Dermis blood vessel endothelial cell (primary cell): ENCODE data around the gene HBS1L. TPM values are rescaled to one million over a fixed set of nuclear protein-coding genes. Genes with fewer than 3 reads are reported as not detected.
A peak's percentile ranks its signal among the peaks of the same experiment; 100 is the strongest.

Experiments used
- DNase-seq: peaks from one replicate; pipeline ENCODE4 v3.0.0; 2010
- total RNA-seq: library from RNA; depleted of rRNA; stranded (reverse); fragments of >200 nt; gene quantifications from 2 replicates; pipeline ENCODE4 v1.2.3, GENCODE V29; 2014

HBS1L gene
- total RNA-seq, 1 donor from 2014 or later, result 106 TPM

DNA sequence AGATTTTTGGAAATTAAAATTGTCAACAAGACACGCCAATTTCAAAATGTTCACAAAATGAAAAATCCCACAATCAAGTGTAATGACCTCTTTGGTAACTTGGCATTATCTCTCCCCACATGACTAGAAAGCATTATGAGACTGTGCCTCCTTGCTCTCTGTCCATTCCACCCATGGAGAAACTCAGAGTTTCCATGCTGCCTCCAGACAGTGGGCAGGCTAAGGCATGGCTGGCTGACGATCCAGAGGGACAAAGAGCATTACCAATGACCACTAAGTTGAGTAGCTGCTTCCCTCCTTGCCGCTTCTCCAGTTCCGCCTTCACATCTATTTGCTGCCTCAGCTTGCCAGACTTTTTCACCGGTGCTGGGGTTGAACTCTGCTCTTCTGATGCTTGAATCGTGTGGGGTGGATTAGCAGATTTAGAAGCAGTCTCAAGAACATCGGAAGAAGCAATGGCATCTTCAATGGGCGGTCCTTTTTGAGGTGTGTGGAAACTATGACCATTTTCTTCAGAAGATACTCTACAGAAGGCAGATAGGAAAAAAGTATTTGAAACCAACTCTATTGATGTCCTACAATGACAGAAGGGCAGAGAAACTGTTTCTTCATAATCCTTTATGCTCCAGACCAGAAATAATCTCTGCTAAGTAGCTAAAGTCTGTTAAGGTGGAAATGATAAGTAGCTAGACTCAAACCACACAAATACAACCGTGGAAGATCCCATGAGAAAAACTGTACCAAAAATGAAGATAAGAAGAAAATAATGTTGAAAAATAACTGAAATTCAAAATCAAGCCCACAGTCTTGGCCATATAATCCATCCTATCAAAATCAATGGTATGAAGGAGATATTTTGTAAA, 57.3 kb downstream of the HBS1L start:
- no peak for DNase-seq

DNA sequence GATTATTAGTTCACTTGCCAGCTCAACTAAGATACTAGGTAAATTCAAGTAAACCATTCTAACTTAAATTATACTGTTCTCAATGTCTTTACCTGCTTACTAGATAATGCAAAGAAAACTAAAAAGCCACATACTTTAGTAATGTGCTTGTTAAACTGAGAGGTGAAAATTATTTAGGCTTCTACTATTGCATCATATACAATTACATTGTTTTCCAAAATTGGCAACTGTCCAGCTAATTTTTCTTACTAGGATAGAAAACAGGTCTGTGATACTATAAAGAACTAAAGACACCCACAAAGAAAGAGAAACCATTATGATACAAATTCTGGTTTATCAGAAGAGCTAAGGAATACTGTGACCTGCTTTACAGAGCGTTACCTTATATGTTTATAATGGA, 59.1 kb downstream of the HBS1L start:
- peak; percentile 60 for DNase-seq

DNA sequence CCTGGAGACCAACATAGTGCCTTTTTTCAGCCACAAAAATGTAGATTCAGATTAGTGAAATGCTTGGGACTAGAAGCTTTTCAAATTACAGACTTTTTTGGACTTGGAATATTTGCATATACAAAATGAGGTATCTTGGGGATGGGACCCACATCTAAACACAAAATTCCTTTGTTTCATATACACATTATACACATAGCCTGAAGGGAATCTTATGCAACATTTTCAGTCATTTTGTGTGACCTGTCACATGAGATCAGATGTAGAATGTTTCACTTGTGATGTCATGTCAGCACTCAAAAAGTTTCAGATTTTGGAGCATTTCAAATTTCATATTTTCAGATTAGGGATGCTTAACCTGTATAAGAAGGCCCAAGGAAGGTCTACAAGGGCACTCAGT, 60.2 kb downstream of the HBS1L start:
- no peak for DNase-seq

DNA sequence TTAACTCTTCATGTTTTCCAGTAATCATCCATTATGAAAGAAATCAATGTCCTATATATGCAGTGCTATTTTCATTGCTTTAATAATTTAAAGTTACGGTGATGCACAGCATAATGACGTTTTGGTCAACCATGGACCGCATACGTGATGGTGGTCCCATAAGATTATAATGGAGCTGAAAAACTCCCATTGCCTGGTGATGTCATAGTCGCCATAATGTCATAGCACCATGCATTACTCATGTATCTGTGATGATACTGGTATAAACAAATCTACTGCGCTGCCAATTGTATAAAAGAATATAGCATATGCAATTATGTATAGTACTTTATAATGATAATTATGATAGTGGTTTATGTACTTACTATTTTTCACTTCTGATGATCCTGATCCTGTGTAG, 62.5 kb downstream of the HBS1L start:
- no peak for DNase-seq

DNA sequence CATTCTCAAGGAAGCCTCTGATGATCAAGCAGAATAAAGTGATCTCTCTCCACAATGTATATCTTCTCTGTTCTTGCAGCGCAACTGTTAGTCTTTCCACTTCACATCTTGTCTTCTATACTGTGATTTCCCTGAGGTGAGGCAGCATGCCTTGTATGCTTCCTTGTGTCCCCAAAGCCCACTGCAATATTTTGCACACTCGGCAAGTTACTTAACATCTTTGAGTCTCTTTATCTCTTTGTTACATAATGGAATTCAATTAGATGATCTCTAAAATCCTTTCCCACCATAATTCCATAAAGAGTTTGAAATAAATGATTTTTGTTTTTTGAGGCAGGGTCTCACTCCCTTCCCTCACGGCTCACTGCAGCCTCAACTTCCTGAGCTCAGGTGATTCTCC, 64.4 kb downstream of the HBS1L start:
- DNase-seq, result no peak

DNA sequence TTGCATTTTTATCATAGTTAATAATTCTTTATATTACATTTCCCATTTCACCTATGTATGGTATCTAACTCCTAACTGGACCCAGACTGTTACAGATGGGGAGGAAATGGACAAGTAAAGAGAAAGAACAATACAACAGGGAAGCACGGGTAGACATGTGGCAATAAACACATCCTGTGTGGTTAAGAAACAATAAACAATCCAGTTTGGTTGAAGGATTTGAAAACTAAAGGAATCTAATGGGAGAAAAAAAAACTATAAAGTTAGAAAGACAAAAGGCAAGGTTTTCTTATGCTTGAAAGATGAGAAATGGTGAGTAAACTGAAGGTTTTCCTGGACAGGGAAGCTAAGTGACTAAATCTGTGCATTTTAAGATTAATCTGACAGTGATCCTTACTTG, 69.8 kb downstream of the HBS1L start:
- DNase-seq, result peak; percentile 64

DNA sequence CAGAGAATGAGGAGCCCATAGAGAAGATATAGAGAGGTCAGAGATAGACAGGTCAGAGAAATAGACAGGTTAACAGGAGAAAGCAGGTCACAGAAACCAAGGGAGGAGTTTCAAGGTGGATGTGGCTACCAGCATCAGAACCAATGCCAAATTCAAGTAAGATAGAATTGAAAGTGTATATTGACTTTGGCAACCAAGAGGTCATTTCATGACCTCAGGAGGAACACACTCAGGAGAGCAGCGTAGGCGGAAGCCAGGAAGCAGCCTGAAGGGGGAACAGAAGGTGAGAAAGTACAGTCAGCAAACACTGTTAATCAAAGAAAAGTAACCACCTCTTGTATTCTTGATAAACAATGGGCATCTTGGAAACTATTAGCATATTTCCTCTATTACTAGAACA, 70.8 kb downstream of the HBS1L start:
- DNase-seq, result peak; percentile 46

DNA sequence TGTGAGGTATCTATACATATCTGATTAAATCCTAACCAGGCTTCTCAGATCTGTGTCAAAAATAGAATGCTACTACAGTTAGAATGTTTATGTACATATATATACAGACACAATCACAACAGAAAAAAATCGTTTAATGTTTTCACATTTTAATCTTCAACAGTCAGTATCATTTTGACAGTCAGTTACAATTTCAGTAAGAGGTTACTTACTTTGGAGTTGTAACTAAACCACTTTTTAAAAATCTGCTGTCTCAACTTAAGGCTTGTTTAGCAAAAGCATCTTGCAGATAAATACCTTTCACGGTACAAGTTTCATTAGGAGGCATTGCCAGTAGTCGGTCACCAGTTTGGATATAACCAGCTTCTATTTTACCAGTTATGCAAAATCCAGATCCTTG, 72.5 kb downstream of the HBS1L start:
- DNase-seq, result no peak

DNA sequence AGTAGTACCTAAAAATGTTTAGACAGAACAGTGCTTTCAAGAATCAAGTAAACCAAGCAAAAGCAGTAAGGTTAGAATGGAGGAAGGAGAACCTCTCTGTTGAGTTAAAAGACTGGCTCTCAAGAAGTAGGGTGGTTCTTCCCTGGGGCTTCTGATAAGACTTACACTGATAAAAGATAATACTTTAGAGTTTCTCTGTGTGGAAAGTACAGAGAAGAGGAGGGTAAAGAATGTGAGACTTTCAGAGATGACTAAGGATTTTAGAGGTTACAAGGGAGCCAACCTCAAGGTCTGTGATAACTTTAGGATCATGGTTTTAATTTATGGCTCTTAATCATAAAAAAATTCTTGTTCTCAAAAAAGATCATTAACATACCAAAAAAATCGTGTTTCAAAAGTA, 73.8 kb downstream of the HBS1L start:
- DNase-seq, result no peak

DNA sequence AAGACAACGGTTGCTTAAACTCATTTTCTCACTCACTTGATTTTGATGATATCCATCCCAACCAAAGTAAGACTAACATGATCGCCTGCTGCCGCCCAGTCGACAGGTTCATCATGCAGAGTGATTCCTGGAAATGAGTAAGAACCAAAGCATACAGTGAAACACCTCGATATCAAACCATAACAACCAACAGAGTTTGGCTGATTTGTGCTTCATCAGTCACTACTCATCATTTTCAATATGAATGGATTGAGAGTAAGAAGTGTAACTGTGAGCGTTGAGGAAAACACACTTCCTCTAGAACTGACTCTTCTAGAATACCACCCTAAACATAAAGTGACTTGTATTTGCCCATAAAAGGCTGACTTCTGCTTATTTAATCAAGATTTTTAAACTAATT, 75.5 kb downstream of the HBS1L start:
- DNase-seq, result no peak

DNA sequence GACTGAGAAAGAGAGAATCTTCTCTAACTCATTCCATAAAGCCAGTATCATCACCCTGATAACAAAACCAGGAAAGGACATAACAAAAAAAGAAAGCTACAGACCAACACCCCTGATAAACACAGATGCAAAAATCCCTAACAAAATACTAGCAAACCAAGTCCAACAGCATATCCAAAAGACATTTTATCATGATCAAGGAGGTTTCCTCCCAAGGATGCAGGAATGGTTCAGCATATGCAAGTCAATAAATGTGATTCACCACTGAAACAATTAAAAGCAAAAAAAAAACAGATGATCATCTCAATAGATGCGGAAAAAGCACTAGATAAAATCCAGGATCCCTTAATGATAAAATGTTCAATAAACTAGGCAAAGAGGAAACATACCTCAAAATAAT, 80.3 kb downstream of the HBS1L start:
- DNase-seq, result no peak

DNA sequence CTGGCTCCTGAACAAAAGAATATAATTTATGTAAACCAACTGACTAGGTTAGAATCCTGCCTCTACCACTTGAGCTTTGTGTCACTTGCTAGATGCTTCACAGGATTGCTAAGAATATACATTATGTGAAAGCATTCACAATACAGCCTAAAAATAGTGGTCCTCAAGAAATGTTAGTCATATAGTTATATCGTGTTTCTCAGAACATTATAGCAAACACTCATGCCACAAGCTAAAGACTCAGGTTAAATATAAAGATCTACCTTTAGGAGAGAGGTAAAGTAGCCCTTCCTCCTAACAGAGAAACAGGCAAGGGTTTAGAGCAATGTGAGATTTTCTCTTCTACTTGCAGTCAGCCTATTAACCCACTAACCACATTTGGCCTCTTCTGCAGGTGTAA, 86.9 kb downstream of the HBS1L start:
- DNase-seq, result no peak

DNA sequence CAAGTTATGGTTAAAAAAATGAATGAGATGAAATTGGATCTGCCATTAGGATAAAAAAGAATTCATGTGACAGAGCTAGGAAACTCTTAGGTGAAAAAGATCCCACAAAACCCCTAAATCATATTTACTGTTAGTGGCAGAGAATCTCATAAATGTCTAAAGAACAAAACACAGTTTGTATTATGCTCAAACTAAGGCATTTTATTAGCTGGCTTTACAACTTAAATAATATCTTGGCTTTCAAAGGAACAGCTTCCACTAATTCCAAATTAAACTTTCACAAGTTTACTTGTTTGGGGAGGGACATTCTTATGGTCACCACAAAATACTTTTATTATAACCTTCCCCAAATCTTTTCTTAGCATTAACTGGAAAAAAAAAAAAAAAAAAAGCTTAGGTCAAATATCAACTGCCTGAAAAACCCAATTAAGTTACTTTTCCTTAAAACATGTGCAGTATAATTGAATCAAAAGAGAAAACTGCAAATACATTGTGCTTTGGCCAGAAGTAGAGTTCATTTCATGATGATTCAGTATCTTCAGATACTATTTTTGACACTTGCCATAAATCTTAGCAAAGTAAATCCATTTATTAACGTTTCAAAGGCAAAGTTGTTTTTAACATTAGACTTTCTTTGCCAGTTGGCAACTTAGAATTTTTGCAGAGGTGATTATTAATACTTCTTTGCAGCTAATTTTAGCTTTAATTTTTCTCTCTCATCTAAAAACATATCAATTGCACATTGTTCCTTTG, 90.0 kb downstream of the HBS1L start:
- no peak for DNase-seq

DNA sequence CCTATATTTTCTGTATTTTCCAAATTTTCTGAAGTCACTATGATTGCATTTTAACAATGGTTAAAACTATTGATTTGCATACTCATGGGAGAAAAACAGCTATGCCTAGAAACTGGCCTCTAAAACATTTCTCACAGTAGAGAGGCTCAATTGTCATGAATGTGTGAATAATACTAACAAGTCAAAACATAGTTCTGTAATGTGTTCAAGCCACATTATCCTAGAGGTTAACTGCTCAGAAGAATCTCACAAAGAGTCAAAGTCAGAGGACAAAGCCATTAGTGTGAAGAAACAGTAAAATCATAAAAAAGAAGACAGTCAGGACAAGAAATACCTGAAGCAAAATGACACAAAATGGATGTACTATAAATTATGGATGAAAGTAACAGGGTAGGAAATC, 92.2 kb downstream of the HBS1L start:
- DNase-seq, result no peak

DNA sequence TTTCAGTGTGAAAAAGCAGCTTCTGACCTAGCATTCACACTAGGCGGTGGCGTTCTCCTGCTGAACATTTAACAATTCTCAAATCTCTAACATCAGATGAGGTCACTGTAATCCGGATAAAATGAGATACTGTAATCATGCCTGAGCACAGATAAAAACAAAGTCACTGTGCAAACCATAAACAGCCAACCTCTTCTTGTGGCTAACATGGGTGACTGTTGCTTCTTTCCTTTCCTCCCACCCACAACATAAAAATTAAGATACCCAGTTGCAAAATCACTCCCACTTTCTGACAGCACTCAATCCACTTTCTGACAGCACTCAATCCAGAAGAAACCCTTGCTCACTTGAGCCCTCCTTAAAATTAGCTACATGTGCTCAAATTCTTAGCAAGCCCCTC, 93.3 kb downstream of the HBS1L start:
- DNase-seq, result no peak

DNA sequence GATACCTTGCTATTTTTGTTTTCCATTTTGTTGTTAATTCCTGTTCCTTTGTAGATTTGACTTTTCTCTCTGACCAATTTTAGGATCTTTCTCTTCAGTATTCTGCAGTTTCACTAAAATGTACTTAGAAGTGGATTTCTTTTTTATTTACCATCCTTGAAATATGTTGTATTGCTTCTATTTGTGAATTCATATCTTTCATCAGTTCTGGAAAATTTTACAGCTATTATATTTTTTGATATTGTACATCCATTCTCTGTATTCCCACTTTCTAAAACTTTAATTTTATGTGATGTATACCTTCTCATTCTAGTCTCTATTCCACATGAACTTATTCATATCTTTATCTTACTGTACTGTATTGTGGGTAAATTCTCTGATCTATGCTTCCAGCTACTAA, 95.0 kb downstream of the HBS1L start:
- DNase-seq, result no peak

DNA sequence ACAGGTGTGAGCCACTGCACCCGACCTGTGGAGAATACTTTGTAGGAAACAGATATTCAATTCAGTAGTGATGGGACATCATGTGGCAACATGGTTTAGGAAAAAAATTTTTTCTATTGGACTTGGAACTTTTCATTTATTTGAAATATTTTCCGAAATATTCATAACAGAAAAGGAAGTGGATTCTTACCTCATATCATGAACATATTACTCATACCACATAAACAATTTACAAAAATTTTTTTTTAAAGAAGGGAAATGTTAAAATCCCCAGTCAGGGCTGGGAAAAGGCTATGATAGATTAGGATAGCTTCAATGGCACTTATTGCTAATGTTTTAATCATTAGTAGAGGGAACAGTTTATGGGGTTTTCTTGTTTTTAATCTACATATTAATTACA, 97.9 kb downstream of the HBS1L start:
- DNase-seq, result no peak

DNA sequence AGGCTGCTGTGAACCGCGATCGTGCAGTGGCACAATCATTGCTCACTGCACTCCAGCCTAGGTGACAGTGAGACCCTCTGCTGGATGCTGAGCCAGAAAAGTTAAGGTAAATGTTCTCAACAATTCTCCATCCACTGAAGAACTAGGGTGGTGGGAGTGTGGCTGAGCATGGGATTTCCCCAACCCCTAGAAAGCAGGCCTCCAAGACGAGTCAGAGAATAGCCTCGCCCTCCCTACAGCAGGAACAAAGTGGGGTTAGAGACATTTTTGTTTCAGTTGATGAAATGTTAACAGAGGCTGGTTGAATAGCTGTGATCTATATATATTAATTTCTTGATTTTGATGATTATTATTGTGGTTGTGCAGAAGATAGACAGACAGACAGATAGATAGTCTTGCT, 98.6 kb downstream of the HBS1L start:
- no peak for DNase-seq

DNA sequence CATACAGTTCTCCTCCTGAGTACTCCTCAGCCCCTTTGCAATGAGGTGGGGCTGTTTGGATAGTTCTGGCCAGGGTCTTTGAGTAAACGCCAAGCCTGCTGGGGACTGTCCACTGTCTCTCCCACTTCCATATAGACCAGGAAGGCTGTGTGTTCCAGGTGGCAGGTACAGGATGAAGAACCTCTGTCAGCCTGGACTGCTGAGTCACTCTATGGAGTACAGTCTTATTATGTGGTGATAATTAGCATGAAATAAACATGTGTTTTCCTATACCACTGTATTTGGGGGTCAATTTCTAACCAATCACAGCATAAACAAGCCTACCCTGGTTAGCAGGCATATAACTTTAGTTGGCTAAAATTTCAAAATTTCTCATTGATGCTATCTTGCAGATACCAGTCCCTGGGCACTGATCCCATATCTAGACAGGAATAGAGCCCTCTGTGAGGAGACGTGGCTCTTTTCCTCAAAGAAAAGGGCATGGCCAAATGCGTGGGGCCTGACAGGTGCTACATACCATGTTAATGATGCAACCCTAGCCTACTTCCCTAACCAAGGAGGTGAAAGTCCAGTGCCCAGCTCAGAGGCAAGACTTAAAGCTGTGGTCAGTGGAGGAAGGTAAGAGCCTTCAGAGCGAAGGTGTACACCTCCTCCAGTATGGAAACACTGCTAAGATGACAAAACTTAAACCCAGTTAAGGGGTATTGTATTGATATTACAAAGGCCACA, 100.2 kb downstream of the HBS1L start:
- no peak for DNase-seq

DNA sequence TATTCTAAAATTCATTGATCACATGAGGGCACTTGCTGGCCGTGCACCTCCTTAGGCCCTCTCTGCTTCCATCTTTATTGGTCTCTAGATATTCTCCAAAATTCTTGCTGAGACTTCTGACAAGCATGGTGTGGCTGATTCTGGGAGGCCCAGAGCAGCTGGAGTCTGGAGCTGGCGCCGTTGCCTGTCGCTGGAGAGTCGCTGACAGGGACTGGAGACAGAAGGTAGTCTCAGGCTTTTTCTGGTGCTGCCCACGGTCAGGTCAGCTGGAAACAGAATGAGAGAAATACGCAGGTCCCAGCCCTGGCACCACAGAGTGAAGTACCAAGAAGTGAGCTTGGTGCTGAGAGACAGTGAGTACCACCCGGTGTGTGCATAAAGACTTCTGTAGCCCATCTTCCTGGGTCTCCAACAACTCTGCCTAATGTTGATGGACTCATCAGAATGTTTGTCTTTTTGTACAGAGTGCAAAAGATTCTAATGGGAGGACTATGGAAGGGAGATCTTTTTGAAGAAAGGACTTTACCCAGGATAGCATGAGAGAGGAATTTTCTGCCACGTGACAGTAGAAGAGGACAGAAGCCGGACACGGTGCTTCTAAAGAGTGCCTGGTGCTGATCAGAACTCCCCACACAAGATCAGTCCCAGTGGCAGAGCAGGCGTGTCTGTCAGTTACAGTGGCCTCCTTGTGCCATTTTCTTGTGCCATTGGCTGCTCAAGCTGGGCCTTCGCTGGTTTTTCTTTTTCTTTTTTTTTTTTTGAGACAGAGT, 102.9 kb downstream of the HBS1L start:
- DNase-seq, result no peak

DNA sequence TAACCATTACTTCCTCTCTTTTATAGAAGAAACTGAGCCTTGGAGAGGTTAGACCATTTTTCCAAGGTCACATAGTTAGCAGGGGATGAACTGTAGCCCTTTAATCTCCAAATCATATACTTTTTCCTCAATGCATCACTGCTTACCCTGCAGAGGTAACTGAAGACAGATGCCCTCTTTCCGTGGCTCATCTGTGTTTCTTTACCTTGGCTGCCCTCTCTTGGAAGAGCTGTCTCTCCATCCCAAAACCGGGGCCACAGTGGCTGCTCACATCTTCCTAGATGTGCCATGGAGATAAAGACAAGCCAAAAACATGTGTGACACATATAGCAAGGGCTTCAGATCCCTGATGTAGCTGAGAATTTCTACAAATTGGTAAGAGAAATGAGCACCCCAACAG, 104.1 kb downstream of the HBS1L start:
- DNase-seq, result no peak

DNA sequence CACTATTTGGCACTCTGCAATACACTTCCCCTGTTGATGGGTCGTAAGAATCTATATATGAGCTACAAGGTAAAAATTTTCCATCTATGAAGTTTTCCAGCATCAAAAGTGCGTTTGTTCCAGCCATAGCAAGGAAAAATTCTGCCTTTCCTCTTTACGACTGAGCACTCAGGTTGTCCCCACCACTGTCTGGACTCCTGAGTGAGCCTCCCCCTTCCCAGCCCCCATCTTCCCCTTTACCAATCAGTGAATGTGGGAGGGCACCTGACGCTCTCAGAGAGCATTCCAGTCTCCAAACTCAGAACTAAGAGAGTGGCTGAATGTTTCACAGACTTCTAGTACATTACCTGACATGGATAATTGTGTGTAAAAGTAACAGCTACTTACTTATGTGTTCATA, 104.7 kb downstream of the HBS1L start, which contains the start of gene ALDH8A1:
ALDH8A1 (minus strand) TSS at position 175 of the 400 bp plus-strand sequence; CDS start at position 127, 48 bp downstream.
- DNase-seq, result no peak

DNA sequence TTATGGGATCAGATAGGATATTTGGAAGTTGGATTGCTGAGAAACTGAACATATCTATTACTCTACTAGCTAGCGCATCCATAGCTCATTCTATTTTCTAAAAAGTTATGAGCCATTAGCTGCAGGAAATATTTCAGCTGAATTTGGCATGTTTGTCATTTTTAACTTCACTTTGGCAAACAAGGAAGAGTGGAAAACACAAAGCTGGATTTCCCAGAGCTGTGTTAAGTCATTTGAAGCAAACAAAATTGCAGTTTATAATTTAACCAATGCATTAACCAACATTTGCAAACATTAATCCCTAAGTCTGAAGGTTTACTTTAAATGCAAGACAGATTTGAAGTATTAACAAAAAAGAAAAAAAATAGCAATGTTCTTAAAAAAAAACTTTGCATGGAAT, 105.9 kb downstream of the HBS1L start:
- DNase-seq, result no peak
